ENCODE results near the gene RHOJ. TPM values are rescaled to one million over a fixed set of nuclear protein-coding genes. Genes with fewer than 3 reads are reported as not detected.

The RHOJ gene
- total and polyA plus RNA-seq, 2 of the 13 experiments (the other 11 are each of a cell fraction or from before 2014, with no cell fraction given) = 0.22 to 1.3 TPM

DNA sequence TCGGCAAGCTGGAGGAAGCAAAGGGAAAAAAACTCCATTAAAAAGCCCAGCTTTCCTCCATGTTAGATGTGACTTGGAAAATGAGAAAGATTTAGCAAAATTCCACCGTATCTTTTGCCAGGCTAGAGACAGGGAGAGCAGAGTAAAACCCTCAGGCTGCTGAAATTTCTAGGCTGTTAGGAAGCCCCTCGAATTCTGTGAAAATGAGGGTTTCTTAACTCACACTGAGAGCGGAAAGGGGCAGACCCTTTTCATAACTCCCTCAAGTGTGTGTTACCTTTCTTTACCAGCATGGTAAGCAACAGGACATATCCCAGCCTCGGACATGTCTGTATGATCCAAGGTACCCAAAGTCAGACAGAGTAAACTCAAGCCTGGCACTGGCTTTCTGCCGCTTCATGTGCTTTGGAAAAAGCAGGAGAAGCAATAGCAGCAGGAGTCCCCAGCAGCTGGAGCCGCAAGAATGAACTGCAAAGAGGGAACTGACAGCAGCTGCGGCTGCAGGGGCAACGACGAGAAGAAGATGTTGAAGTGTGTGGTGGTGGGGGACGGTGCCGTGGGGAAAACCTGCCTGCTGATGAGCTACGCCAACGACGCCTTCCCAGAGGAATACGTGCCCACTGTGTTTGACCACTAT lies at the start of gene RHOJ (continued):
- TF ChIP-seq, protein P1, sequence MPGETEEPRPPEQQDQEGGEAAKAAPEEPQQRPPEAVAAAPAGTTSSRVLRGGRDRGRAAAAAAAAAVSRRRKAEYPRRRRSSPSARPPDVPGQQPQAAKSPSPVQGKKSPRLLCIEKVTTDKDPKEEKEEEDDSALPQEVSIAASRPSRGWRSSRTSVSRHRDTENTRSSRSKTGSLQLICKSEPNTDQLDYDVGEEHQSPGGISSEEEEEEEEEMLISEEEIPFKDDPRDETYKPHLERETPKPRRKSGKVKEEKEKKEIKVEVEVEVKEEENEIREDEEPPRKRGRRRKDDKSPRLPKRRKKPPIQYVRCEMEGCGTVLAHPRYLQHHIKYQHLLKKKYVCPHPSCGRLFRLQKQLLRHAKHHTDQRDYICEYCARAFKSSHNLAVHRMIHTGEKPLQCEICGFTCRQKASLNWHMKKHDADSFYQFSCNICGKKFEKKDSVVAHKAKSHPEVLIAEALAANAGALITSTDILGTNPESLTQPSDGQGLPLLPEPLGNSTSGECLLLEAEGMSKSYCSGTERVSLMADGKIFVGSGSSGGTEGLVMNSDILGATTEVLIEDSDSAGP (CRISPR knock-in tag; IDR thresholded peaks at IDR 0.05; ENCODE audit: borderline replicate concordance) = no peak
- no peak for TF ChIP-seq ZNF703 (CRISPR knock-in tag; IDR thresholded peaks at IDR 0.05; ENCODE audit: borderline replicate concordance)
- no peak for TF ChIP-seq MED8 (CRISPR knock-in tag; IDR thresholded peaks at IDR 0.05; ENCODE audit: insufficient replicate concordance)
- TF ChIP-seq, protein P2, sequence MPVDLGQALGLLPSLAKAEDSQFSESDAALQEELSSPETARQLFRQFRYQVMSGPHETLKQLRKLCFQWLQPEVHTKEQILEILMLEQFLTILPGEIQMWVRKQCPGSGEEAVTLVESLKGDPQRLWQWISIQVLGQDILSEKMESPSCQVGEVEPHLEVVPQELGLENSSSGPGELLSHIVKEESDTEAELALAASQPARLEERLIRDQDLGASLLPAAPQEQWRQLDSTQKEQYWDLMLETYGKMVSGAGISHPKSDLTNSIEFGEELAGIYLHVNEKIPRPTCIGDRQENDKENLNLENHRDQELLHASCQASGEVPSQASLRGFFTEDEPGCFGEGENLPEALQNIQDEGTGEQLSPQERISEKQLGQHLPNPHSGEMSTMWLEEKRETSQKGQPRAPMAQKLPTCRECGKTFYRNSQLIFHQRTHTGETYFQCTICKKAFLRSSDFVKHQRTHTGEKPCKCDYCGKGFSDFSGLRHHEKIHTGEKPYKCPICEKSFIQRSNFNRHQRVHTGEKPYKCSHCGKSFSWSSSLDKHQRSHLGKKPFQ (CRISPR knock-in tag; IDR thresholded peaks at IDR 0.05; ENCODE audit: insufficient replicate concordance) = peak; percentile 33
- TF ChIP-seq, protein P3, sequence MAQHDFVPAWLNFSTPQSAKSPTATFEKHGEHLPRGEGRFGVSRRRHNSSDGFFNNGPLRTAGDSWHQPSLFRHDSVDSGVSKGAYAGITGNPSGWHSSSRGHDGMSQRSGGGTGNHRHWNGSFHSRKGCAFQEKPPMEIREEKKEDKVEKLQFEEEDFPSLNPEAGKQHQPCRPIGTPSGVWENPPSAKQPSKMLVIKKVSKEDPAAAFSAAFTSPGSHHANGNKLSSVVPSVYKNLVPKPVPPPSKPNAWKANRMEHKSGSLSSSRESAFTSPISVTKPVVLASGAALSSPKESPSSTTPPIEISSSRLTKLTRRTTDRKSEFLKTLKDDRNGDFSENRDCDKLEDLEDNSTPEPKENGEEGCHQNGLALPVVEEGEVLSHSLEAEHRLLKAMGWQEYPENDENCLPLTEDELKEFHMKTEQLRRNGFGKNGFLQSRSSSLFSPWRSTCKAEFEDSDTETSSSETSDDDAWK (CRISPR knock-in tag; IDR thresholded peaks at IDR 0.05) = no peak
- TF ChIP-seq MYC (CRISPR knock-in tag; IDR thresholded peaks at IDR 0.05; ENCODE audit: borderline replicate concordance) = 0 out of 2 replicates have a peak, but pooled peaks have one; percentile 7
- TF ChIP-seq, protein P4, sequence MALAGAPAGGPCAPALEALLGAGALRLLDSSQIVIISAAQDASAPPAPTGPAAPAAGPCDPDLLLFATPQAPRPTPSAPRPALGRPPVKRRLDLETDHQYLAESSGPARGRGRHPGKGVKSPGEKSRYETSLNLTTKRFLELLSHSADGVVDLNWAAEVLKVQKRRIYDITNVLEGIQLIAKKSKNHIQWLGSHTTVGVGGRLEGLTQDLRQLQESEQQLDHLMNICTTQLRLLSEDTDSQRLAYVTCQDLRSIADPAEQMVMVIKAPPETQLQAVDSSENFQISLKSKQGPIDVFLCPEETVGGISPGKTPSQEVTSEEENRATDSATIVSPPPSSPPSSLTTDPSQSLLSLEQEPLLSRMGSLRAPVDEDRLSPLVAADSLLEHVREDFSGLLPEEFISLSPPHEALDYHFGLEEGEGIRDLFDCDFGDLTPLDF (CRISPR knock-in tag; IDR thresholded peaks at IDR 0.05) = no peak
- TF ChIP-seq, protein P5, sequence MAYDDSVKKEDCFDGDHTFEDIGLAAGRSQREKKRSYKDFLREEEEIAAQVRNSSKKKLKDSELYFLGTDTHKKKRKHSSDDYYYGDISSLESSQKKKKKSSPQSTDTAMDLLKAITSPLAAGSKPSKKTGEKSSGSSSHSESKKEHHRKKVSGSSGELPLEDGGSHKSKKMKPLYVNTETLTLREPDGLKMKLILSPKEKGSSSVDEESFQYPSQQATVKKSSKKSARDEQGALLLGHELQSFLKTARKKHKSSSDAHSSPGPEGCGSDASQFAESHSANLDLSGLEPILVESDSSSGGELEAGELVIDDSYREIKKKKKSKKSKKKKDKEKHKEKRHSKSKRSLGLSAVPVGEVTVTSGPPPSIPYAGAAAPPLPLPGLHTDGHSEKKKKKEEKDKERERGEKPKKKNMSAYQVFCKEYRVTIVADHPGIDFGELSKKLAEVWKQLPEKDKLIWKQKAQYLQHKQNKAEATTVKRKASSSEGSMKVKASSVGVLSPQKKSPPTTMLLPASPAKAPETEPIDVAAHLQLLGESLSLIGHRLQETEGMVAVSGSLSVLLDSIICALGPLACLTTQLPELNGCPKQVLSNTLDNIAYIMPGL (CRISPR knock-in tag; IDR thresholded peaks at IDR 0.05; ENCODE audit: borderline replicate concordance in 1 of 2, low read depth in 1 of 2) = 0 out of 4 replicates have a peak, but pooled peaks of 1 of the 2 experiments have one; percentile 6
- TF ChIP-seq, protein P6, sequence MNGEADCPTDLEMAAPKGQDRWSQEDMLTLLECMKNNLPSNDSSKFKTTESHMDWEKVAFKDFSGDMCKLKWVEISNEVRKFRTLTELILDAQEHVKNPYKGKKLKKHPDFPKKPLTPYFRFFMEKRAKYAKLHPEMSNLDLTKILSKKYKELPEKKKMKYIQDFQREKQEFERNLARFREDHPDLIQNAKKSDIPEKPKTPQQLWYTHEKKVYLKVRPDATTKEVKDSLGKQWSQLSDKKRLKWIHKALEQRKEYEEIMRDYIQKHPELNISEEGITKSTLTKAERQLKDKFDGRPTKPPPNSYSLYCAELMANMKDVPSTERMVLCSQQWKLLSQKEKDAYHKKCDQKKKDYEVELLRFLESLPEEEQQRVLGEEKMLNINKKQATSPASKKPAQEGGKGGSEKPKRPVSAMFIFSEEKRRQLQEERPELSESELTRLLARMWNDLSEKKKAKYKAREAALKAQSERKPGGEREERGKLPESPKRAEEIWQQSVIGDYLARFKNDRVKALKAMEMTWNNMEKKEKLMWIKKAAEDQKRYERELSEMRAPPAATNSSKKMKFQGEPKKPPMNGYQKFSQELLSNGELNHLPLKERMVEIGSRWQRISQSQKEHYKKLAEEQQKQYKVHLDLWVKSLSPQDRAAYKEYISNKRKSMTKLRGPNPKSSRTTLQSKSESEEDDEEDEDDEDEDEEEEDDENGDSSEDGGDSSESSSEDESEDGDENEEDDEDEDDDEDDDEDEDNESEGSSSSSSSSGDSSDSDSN (CRISPR knock-in tag; IDR thresholded peaks at IDR 0.05) = no peak
- TF ChIP-seq, protein P7, sequence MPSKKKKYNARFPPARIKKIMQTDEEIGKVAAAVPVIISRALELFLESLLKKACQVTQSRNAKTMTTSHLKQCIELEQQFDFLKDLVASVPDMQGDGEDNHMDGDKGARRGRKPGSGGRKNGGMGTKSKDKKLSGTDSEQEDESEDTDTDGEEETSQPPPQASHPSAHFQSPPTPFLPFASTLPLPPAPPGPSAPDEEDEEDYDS (CRISPR knock-in tag; IDR thresholded peaks at IDR 0.05) = no peak
- TF ChIP-seq IKZF1 (IDR thresholded peaks at IDR 0.05) = no peak
- TF ChIP-seq, protein P8, sequence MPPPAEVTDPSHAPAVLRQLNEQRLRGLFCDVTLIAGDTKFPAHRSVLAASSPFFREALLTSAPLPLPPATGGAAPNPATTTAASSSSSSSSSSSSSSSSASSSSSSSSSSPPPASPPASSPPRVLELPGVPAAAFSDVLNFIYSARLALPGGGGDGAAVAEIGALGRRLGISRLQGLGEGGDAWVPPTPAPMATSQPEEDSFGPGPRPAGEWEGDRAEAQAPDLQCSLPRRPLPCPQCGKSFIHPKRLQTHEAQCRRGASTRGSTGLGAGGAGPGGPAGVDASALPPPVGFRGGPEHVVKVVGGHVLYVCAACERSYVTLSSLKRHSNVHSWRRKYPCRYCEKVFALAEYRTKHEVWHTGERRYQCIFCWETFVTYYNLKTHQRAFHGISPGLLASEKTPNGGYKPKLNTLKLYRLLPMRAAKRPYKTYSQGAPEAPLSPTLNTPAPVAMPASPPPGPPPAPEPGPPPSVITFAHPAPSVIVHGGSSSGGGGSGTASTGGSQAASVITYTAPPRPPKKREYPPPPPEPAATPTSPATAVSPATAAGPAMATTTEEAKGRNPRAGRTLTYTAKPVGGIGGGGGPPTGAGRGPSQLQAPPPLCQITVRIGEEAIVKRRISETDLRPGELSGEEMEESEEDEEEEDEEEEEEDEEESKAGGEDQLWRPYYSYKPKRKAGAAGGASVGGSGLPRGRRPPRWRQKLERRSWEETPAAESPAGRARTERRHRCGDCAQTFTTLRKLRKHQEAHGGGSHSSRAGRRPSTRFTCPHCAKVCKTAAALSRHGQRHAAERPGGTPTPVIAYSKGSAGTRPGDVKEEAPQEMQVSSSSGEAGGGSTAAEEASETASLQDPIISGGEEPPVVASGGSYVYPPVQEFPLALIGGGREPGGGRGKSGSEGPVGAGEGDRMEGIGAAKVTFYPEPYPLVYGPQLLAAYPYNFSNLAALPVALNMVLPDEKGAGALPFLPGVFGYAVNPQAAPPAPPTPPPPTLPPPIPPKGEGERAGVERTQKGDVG (CRISPR knock-in tag; IDR thresholded peaks at IDR 0.05; ENCODE audit: borderline replicate concordance) = no peak
